Erythroblast (primary cell): ENCODE data around the gene MZF1.

ENCODE experiments used
- GATA1 ChIP-seq: IDR thresholded peaks from 2 replicates; pipeline ENCODE4 v1.6.1; 2011; ENCODE audit warnings: low read depth, mild to moderate bottlenecking, control low read depth, low read length, moderate library complexity
- POLR2A ChIP-seq: IDR thresholded peaks from 2 replicates; pipeline ENCODE4 v1.6.1; 2011; ENCODE audit warnings: mild to moderate bottlenecking, low read length

GRCh38 chr19:58513213-58513693 lies 59.9 kb downstream of the MZF1 start:
- no peak for TF ChIP-seq POLR2A
- no peak for TF ChIP-seq GATA1
